Mucosa of stomach (tissue), 1 donor: ENCODE results near the gene USP35.

ENCODE experiments used
- H3K27me3 ChIP-seq: one replicate; pipeline ENCODE4 v1.7.0; 2013; ENCODE audit warnings: mild to moderate bottlenecking, low read length; ENCODE audit not compliant: control insufficient read depth, insufficient read depth
- H3K36me3 ChIP-seq: one replicate; pipeline ENCODE4 v1.7.0; 2013; ENCODE audit warnings: low read length; ENCODE audit not compliant: control insufficient read depth, insufficient read depth
- H3K4me1 ChIP-seq: one replicate; pipeline ENCODE4 v1.7.0; 2013; ENCODE audit warnings: mild to moderate bottlenecking, low read length; ENCODE audit not compliant: control insufficient read depth, insufficient read depth
- H3K4me3 ChIP-seq: one replicate; pipeline ENCODE4 v1.7.0; 2013; ENCODE audit warnings: low read length
- H3K9ac ChIP-seq: one replicate; pipeline ENCODE4 v1.7.0; 2013; ENCODE audit warnings: mild to moderate bottlenecking, low read length, moderate library complexity
- H3K9me3 ChIP-seq: one replicate; pipeline ENCODE4 v1.7.0; 2013; ENCODE audit warnings: mild to moderate bottlenecking, low read length, moderate library complexity; ENCODE audit not compliant: control insufficient read depth
- donor health status: Pancreatic carcinoma.

The USP35 gene, protein sequence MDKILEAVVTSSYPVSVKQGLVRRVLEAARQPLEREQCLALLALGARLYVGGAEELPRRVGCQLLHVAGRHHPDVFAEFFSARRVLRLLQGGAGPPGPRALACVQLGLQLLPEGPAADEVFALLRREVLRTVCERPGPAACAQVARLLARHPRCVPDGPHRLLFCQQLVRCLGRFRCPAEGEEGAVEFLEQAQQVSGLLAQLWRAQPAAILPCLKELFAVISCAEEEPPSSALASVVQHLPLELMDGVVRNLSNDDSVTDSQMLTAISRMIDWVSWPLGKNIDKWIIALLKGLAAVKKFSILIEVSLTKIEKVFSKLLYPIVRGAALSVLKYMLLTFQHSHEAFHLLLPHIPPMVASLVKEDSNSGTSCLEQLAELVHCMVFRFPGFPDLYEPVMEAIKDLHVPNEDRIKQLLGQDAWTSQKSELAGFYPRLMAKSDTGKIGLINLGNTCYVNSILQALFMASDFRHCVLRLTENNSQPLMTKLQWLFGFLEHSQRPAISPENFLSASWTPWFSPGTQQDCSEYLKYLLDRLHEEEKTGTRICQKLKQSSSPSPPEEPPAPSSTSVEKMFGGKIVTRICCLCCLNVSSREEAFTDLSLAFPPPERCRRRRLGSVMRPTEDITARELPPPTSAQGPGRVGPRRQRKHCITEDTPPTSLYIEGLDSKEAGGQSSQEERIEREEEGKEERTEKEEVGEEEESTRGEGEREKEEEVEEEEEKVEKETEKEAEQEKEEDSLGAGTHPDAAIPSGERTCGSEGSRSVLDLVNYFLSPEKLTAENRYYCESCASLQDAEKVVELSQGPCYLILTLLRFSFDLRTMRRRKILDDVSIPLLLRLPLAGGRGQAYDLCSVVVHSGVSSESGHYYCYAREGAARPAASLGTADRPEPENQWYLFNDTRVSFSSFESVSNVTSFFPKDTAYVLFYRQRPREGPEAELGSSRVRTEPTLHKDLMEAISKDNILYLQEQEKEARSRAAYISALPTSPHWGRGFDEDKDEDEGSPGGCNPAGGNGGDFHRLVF

DNA sequence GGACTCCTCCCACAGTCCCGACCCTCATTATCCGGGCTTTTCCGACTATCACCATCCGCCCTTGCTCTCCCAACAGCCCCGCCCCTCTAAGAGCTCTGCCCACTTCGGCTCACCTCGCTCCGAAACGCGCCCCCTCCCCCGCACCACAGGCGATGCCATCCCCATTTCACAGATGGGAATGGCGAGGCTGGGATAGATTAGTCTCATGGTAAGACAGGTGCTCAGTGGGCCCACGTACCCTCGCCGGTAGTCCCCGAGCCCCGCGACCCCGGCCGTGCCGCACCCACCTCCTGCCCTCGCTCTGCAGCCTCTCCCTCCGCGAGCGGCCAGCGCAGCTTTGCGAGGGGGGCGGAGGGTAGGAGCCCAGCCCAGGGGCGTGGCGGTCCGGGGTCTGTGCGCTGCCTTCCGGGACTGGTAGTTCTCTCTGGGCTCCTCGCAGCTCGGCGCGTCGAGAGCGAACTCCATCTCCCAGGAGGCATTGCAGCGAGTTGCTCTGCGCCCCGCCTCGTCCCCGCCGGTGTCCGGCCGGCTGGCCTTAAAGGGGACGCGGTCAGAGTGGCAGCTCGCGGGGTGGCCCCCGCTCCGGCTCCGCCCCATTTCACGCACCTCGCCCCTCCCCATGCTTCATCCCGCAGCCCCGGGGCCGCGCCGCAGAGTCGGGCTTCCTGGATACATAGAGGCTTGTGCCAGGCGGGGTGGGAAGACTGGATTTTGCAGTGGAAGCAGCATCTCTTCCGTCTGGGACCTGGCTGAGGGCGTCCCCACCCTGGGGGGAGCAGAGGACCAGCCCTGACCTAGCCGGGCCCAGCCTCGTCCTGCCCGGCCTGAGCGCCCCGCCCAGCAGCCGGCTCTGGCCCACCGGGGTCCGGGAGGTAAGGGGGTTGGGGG, at the start of gene USP35, which contains the start of gene KCTD21:
USP35 (plus strand) TSS at position 634 of the 888 bp plus-strand sequence. CDS start 7,327 bp downstream, outside the sequence.
KCTD21 (minus strand) TSS at position 341 of the 888 bp plus-strand sequence. CDS start 14,072 bp downstream, outside the sequence.
- Histone ChIP-seq H3K9ac (peak within 1 kb of the TSS; percentile 74), H3K9me3 (no peaks in the 10 kb centered on the region), H3K27me3 (no peaks in the 10 kb centered on the region), H3K4me1 (peaks cover 24% of the 10 kb centered on the region), H3K4me3 (peak within 1 kb of the TSS; percentile 92), H3K36me3 (no peaks in the 10 kb centered on the region)

DNA sequence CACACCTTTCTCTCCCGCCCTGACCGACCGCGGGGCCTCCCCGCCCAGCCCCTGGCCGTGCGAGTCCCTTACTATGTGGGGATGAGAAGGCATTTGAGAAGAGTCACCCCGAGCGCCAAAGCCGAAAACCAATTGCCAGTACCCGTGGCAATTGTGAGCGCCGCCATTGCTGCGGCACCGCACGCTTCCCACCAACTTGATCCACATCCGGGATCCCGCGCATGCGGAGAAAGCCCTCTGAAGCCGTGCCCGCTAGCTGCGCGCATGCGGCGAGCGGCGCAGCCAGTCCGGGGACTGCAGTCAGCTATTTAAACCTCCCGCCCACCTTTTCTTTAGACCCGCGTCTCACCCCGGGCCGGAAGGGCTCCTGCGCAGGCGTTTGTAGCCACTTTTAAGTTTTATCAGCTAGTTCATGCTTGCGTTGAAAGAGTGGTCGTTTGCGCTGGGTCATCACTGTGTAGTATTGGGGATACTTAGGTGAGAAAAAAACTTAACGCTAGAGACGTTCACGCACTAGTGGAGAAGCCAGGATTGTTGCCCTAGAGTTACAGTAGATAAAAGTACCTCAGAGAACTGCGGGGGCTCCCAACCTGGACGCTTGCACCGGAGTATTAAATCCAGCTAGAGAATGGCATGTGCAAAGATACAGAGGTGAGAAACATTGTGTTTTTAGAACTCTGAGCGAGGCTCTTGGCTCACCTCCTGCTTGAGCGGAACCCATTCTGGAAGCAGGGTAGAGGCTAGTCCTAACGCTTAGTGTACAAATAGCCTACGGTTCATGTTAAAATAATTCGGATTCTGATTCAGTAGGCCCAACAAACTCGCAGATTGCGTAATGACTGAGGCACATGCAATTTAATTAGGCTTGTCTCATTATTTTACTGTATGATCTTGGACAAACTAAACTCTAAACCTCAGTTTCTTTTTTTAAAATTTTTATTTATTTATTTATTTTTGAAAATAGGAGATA, 49.0 kb upstream of the USP35 start, which contains the start of gene ALG8:
ALG8 (minus strand) TSS at position 205 of the 970 bp plus-strand sequence; CDS start at position 167, 38 bp downstream.
- H3K9ac ChIP-seq, result peak within 1 kb of the TSS; percentile 79
- H3K4me3 ChIP-seq, result peak within 1 kb of the TSS; percentile 52
- peaks cover 4% of the 10 kb centered on the region for H3K4me1 ChIP-seq
- no peaks in the 10 kb centered on the region for H3K36me3 ChIP-seq
- H3K9me3 ChIP-seq, result no peaks in the 10 kb centered on the region
- H3K27me3 ChIP-seq, result no peaks in the 10 kb centered on the region

DNA sequence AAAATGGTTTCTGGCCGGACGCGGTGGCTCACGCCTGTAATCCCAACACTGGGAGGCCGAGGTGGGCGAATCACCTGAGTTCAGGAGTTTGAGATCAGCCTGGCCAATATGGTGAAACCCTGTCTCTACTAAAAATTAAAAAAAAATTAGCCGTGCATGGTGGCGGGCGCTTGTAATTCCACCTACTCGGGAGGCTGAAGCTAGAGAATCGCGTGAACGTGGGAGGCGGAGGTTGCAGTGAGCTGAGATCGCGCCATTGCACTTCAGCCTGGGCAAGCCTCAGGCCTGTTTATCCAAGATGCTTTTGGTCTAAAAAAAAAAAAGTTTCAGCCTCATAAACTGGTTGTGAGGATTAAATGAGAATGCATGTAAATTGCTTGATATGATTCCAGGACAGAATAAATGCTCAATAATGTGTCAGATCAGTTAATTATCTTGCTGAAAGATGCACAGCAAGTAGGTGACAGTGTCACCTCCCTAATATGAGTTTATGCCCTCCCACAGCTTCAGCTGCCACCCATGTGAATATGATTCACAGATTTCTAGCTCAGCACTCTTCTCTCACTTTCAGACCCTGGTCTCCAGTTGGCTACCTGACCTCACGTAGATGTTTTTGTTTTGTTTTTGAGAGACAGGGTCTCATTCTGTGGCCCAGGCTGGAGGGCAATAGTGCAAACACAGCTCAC, 48.2 kb upstream of the USP35 start:
- no peaks in the 10 kb centered on the region for H3K36me3 ChIP-seq
- H3K4me1 ChIP-seq, result peaks cover 4% of the 10 kb centered on the region
- no peaks in the 10 kb centered on the region for H3K27me3 ChIP-seq
- H3K9me3 ChIP-seq, result no peaks in the 10 kb centered on the region
- no peak overlapping the region for H3K4me3 ChIP-seq
- no peak overlapping the region for H3K9ac ChIP-seq

DNA sequence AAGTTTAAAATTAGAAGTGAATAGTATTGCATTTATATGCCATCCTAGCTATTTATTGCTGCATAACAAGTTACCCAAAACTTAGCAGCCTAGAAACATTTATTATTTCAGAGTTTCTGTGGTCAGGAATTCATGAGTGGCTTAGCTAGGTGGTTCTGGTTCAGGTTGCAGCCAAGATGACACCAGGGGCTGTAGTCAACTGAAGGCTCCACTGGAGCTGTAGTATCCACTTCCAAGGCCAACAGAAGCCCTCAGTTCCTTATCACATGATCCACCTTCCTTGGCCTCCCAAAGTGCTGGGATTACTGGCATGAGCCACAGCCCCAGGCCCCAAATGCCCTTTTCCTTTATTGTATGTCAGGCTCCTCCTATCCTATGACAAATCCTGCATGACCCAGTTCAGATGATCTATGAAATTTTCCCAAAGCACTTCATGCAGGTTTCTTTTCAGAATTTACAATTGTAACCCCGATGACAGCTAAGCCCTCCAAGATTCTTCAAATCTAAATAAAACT, 43.2 kb upstream of the USP35 start:
- H3K36me3 ChIP-seq, result no peaks in the 10 kb centered on the region
- no peak overlapping the region for H3K4me3 ChIP-seq
- H3K9me3 ChIP-seq, result no peaks in the 10 kb centered on the region
- no peaks in the 10 kb centered on the region for H3K27me3 ChIP-seq
- no peak overlapping the region for H3K9ac ChIP-seq
- H3K4me1 ChIP-seq, result no peaks in the 10 kb centered on the region

GRCh38 chr11:78147807-78148206, 40.9 kb upstream of the USP35 start:
- Histone ChIP-seq H3K4me3 (no peak overlapping the region), H3K9me3 (no peaks in the 10 kb centered on the region), H3K9ac (no peak overlapping the region), H3K36me3 (no peaks in the 10 kb centered on the region), H3K4me1 (no peaks in the 10 kb centered on the region), H3K27me3 (no peaks in the 10 kb centered on the region)

GRCh38 chr11:78149646-78150045, 39.1 kb upstream of the USP35 start:
- H3K9ac ChIP-seq, result no peak overlapping the region
- no peaks in the 10 kb centered on the region for H3K9me3 ChIP-seq
- H3K4me3 ChIP-seq, result no peak overlapping the region
- H3K27me3 ChIP-seq, result no peaks in the 10 kb centered on the region
- H3K4me1 ChIP-seq, result no peaks in the 10 kb centered on the region
- H3K36me3 ChIP-seq, result no peaks in the 10 kb centered on the region

GRCh38 chr11:78150346-78150745, 38.4 kb upstream of the USP35 start:
- Histone ChIP-seq H3K27me3 (no peaks in the 10 kb centered on the region), H3K4me1 (no peaks in the 10 kb centered on the region), H3K9me3 (no peaks in the 10 kb centered on the region), H3K4me3 (no peak overlapping the region), H3K36me3 (no peaks in the 10 kb centered on the region), H3K9ac (no peak overlapping the region)

DNA sequence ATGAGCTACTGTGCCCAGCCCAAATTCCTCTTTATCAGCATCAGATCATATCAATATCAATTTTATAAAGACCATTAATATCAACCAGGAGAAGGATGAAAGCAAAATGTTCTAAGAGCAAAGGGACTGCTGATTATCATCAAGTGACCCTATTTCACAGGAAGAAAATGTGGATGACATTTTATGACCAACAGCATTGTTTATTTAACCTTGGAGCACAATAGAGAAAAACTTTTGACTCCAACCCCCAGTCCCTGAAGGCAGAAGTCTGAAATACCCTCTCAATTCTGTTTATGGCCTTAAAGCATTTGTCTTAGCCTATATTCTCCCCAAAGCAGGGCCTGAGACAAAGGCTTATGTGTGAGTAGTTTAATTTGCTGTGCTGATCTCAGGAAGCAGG, 38.0 kb upstream of the USP35 start:
- Histone ChIP-seq H3K36me3 (no peaks in the 10 kb centered on the region), H3K27me3 (no peaks in the 10 kb centered on the region), H3K9me3 (no peaks in the 10 kb centered on the region), H3K4me1 (no peaks in the 10 kb centered on the region), H3K4me3 (no peak overlapping the region), H3K9ac (no peak overlapping the region)

DNA sequence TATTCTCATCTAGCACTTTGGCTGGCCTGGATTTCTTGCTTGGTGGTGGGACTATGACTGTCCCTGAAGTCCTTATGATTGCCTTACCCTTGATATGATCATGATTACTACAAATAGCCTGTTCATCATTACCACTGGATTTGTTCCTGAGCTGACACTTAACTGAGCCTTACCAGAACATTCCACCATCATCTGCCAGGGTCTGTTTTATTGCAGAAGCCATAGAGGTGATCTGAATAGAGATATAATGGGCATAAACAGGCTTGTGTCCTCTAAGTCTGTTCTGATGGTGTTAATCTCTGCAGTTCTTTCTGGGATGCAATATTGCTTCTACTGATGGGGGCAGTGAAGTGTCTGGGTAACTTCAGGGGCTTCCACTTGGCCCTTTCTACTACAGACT, 36.9 kb upstream of the USP35 start:
- no peaks in the 10 kb centered on the region for H3K27me3 ChIP-seq
- no peaks in the 10 kb centered on the region for H3K36me3 ChIP-seq
- no peaks in the 10 kb centered on the region for H3K9me3 ChIP-seq
- peaks cover 8% of the 10 kb centered on the region for H3K4me1 ChIP-seq
- no peak overlapping the region for H3K4me3 ChIP-seq
- no peak overlapping the region for H3K9ac ChIP-seq
